ENCODE measurements around the gene PTPN13.

PTPN13 gene

DNA sequence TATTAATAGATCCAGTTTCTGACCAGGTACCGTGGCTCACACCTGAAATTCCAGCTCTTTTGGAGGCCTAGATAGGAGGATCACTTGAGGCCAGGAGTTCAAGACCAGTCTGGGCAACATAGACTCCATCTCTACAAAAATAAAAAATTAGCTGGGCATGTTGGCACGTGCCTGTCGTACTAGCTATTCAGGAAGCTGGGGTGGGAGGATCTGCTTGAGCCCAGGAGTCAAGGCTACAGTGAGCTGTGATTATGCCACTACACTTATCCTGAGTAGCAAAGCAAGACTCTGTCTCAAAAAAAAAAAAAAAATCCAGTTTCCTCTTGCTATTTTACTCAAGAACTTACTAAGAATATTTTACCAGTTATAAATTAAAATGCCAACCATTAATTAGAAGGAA, 163.4 kb downstream of the PTPN13 start:
- H4K8ac ChIP-seq (ENCODE audit: low read depth, low read length): no peak overlapping the region
- H3K4me3 ChIP-seq (ENCODE audit: low read length): no peak overlapping the region
- no peak overlapping the region for H2BK5ac ChIP-seq (ENCODE audit: low read length)
- H3K23ac ChIP-seq (ENCODE audit: low read length): no peak overlapping the region
- H3K79me1 ChIP-seq (ENCODE audit: low read length): no peaks in the 10 kb centered on the region
- no peak overlapping the region for H3K18ac ChIP-seq (ENCODE audit: low read length)
- no peak overlapping the region for H4K5ac ChIP-seq (ENCODE audit: low read length)
- H3K27ac ChIP-seq (ENCODE audit: low read depth, low read length): no peak overlapping the region
- no peak overlapping the region for H3K4me2 ChIP-seq (ENCODE audit: low read length)
- H3K27me3 ChIP-seq (ENCODE audit: insufficient read depth, low read length, poor library complexity): no peaks in the 10 kb centered on the region
- H3K4ac ChIP-seq (ENCODE audit: low read depth, low read length): no peak overlapping the region
- no peak overlapping the region for H3K9ac ChIP-seq (ENCODE audit: low read length)
- H3K4me1 ChIP-seq (ENCODE audit: control insufficient read depth, low read depth, low read length): no peaks in the 10 kb centered on the region
- no peaks in the 10 kb centered on the region for H3K79me2 ChIP-seq (ENCODE audit: control insufficient read depth, insufficient read depth, low read length)
- no peak overlapping the region for H2BK15ac ChIP-seq (replicated peaks; ENCODE audit: low read depth)
- no peak overlapping the region for H3K56ac ChIP-seq (ENCODE audit: low read length)
- DNase-seq: no peak
- no peaks in the 10 kb centered on the region for H3K36me3 ChIP-seq (ENCODE audit: control insufficient read depth, insufficient read depth, low read length)
- no peak overlapping the region for H2BK120ac ChIP-seq (ENCODE audit: low read depth, low read length)
- no CpG with 5 or more reads among the region's 3 CpGs for WGBS (ENCODE audit: extremely low coverage, insufficient coverage, low lambda C conversion rate)
- no peak overlapping the region for H2AK5ac ChIP-seq (ENCODE audit: low read length)

DNA sequence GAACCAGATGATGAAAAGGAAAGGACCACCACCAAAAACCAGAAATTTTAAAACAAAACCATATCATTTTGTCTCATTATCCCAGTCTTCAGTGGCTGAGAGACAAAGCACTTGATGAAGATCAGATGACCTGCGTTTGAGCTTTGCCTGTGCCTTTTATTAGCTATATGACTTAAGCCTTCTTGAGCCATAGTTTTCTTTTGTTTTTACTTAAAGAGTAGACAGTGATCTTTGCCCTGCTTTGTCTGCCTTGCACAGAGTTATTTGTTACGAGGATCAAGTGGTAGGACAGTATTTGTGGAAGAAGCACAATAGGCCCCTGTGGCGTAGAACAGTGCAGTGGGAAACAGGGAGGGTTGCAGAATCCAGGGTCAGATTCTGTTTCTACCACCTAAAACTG, 165.2 kb downstream of the PTPN13 start:
- Histone ChIP-seq H3K4ac (ENCODE audit: low read depth, low read length) (no peak overlapping the region), H3K27me3 (ENCODE audit: insufficient read depth, low read length, poor library complexity) (no peaks in the 10 kb centered on the region), H3K79me2 (ENCODE audit: control insufficient read depth, insufficient read depth, low read length) (no peaks in the 10 kb centered on the region), H2BK15ac (replicated peaks; ENCODE audit: low read depth) (no peak overlapping the region), H3K27ac (ENCODE audit: low read depth, low read length) (no peak overlapping the region), H2AK5ac (ENCODE audit: low read length) (no peak overlapping the region), H2BK5ac (ENCODE audit: low read length) (no peak overlapping the region), H3K4me3 (ENCODE audit: low read length) (no peak overlapping the region), H3K56ac (ENCODE audit: low read length) (no peak overlapping the region), H3K4me1 (ENCODE audit: control insufficient read depth, low read depth, low read length) (no peaks in the 10 kb centered on the region), H3K36me3 (ENCODE audit: control insufficient read depth, insufficient read depth, low read length) (no peaks in the 10 kb centered on the region), H4K5ac (ENCODE audit: low read length) (no peak overlapping the region), H3K23ac (ENCODE audit: low read length) (no peak overlapping the region), H4K8ac (ENCODE audit: low read depth, low read length) (no peak overlapping the region), H3K4me2 (ENCODE audit: low read length) (no peak overlapping the region), H3K9ac (ENCODE audit: low read length) (no peak overlapping the region), H3K79me1 (ENCODE audit: low read length) (no peaks in the 10 kb centered on the region), H3K18ac (ENCODE audit: low read length) (no peak overlapping the region), H2BK120ac (ENCODE audit: low read depth, low read length) (no peak overlapping the region)
- WGBS (ENCODE audit: extremely low coverage, insufficient coverage, low lambda C conversion rate): no CpG with 5 or more reads among the region's 3 CpGs
- DNase-seq: no peak

DNA sequence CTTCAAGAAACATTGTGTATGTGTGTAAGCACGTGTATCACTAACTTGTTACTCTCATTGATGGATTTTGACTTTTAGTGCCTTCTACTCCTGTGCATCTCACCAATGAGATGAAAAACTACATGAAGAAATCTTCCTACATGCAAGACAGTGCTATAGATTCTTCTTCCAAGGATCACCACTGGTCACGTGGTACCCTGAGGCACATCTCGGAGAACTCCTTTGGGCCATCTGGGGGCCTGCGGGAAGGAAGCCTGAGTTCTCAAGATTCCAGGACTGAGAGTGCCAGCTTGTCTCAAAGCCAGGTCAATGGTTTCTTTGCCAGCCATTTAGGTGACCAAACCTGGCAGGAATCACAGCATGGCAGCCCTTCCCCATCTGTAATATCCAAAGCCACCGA, 168.5 kb downstream of the PTPN13 start:
- WGBS (ENCODE audit: extremely low coverage, insufficient coverage, low lambda C conversion rate): no CpG with 5 or more reads among the region's 5 CpGs
- Histone ChIP-seq H2AK5ac (ENCODE audit: low read length) (no peak overlapping the region), H2BK15ac (replicated peaks; ENCODE audit: low read depth) (no peak overlapping the region), H3K23ac (ENCODE audit: low read length) (no peak overlapping the region), H3K27me3 (ENCODE audit: insufficient read depth, low read length, poor library complexity) (no peaks in the 10 kb centered on the region), H3K36me3 (ENCODE audit: control insufficient read depth, insufficient read depth, low read length) (no peaks in the 10 kb centered on the region), H3K4me2 (ENCODE audit: low read length) (no peak overlapping the region), H3K4me3 (ENCODE audit: low read length) (no peak overlapping the region), H3K9ac (ENCODE audit: low read length) (no peak overlapping the region), H3K79me2 (ENCODE audit: control insufficient read depth, insufficient read depth, low read length) (no peaks in the 10 kb centered on the region), H3K56ac (ENCODE audit: low read length) (no peak overlapping the region), H3K79me1 (ENCODE audit: low read length) (no peaks in the 10 kb centered on the region), H3K4ac (ENCODE audit: low read depth, low read length) (no peak overlapping the region), H4K5ac (ENCODE audit: low read length) (no peak overlapping the region), H3K27ac (ENCODE audit: low read depth, low read length) (no peak overlapping the region), H3K4me1 (ENCODE audit: control insufficient read depth, low read depth, low read length) (no peaks in the 10 kb centered on the region), H2BK5ac (ENCODE audit: low read length) (no peak overlapping the region), H3K18ac (ENCODE audit: low read length) (no peak overlapping the region), H4K8ac (ENCODE audit: low read depth, low read length) (no peak overlapping the region), H2BK120ac (ENCODE audit: low read depth, low read length) (no peak overlapping the region)
- no peak for DNase-seq

DNA sequence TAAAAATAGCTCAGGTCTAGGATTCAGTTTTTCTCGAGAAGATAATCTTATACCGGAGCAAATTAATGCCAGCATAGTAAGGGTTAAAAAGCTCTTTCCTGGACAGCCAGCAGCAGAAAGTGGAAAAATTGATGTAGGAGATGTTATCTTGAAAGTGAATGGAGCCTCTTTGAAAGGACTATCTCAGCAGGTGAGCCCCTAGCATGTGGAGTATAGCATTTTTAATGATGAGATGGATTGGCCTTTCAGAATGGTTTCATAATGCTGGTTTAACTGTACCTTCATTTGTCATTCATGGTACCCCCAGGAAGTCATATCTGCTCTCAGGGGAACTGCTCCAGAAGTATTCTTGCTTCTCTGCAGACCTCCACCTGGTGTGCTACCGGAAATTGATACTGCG, 175.7 kb downstream of the PTPN13 start:
- Histone ChIP-seq H4K8ac (ENCODE audit: low read depth, low read length) (no peak overlapping the region), H3K23ac (ENCODE audit: low read length) (no peak overlapping the region), H3K9ac (ENCODE audit: low read length) (no peak overlapping the region), H2BK5ac (ENCODE audit: low read length) (no peak overlapping the region), H2BK15ac (replicated peaks; ENCODE audit: low read depth) (no peak overlapping the region), H3K27me3 (ENCODE audit: insufficient read depth, low read length, poor library complexity) (no peaks in the 10 kb centered on the region), H2AK5ac (ENCODE audit: low read length) (no peak overlapping the region), H3K4ac (ENCODE audit: low read depth, low read length) (no peak overlapping the region), H3K56ac (ENCODE audit: low read length) (no peak overlapping the region), H3K79me2 (ENCODE audit: control insufficient read depth, insufficient read depth, low read length) (no peaks in the 10 kb centered on the region), H4K5ac (ENCODE audit: low read length) (no peak overlapping the region), H3K4me3 (ENCODE audit: low read length) (no peak overlapping the region), H2BK120ac (ENCODE audit: low read depth, low read length) (no peak overlapping the region), H3K27ac (ENCODE audit: low read depth, low read length) (no peak overlapping the region), H3K4me2 (ENCODE audit: low read length) (no peak overlapping the region), H3K36me3 (ENCODE audit: control insufficient read depth, insufficient read depth, low read length) (no peaks in the 10 kb centered on the region), H3K4me1 (ENCODE audit: control insufficient read depth, low read depth, low read length) (no peaks in the 10 kb centered on the region), H3K79me1 (ENCODE audit: low read length) (no peaks in the 10 kb centered on the region), H3K18ac (ENCODE audit: low read length) (no peak overlapping the region)
- no peak for DNase-seq
- WGBS (ENCODE audit: extremely low coverage, insufficient coverage, low lambda C conversion rate): no CpG with 5 or more reads among the region's 4 CpGs

DNA sequence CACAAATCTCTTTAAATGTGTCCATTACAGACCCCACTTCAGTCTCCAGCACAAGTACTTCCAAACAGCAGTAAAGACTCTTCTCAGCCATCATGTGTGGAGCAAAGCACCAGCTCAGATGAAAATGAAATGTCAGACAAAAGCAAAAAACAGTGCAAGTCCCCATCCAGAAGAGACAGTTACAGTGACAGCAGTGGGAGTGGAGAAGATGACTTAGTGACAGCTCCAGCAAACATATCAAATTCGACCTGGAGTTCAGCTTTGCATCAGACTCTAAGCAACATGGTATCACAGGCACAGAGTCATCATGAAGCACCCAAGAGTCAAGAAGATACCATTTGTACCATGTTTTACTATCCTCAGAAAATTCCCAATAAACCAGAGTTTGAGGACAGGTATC, 177.0 kb downstream of the PTPN13 start:
- no peak overlapping the region for H3K18ac ChIP-seq (ENCODE audit: low read length)
- H3K23ac ChIP-seq (ENCODE audit: low read length): no peak overlapping the region
- no peak overlapping the region for H3K56ac ChIP-seq (ENCODE audit: low read length)
- no peaks in the 10 kb centered on the region for H3K27me3 ChIP-seq (ENCODE audit: insufficient read depth, low read length, poor library complexity)
- H4K5ac ChIP-seq (ENCODE audit: low read length): no peak overlapping the region
- no peak overlapping the region for H3K9ac ChIP-seq (ENCODE audit: low read length)
- no peak overlapping the region for H4K8ac ChIP-seq (ENCODE audit: low read depth, low read length)
- H3K36me3 ChIP-seq (ENCODE audit: control insufficient read depth, insufficient read depth, low read length): no peaks in the 10 kb centered on the region
- H2BK120ac ChIP-seq (ENCODE audit: low read depth, low read length): no peak overlapping the region
- DNase-seq: no peak
- no peak overlapping the region for H2BK15ac ChIP-seq (replicated peaks; ENCODE audit: low read depth)
- no peak overlapping the region for H2AK5ac ChIP-seq (ENCODE audit: low read length)
- H3K4me2 ChIP-seq (ENCODE audit: low read length): no peak overlapping the region
- H3K27ac ChIP-seq (ENCODE audit: low read depth, low read length): no peak overlapping the region
- no peak overlapping the region for H2BK5ac ChIP-seq (ENCODE audit: low read length)
- H3K4ac ChIP-seq (ENCODE audit: low read depth, low read length): no peak overlapping the region
- no peaks in the 10 kb centered on the region for H3K79me1 ChIP-seq (ENCODE audit: low read length)
- no peak overlapping the region for H3K4me3 ChIP-seq (ENCODE audit: low read length)
- no peaks in the 10 kb centered on the region for H3K79me2 ChIP-seq (ENCODE audit: control insufficient read depth, insufficient read depth, low read length)
- WGBS (ENCODE audit: extremely low coverage, insufficient coverage, low lambda C conversion rate): no CpG with 5 or more reads among the region's 1 CpG
- no peaks in the 10 kb centered on the region for H3K4me1 ChIP-seq (ENCODE audit: control insufficient read depth, low read depth, low read length)

DNA sequence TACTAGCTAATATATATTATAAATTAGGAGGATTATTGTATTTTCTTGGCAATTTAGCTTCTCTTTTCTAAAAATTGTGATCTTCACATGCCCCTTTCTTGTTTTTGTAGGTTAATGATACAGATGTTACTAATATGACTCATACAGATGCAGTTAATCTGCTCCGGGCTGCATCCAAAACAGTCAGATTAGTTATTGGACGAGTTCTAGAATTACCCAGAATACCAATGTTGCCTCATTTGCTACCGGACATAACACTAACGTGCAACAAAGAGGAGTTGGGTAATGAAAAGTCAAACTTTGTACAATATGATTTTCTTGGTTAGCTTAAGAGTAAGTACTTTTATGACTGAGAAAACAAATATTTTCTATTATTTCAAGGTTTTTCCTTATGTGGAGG, 180.9 kb downstream of the PTPN13 start:
- H3K79me1 ChIP-seq (ENCODE audit: low read length): no peaks in the 10 kb centered on the region
- no peak overlapping the region for H4K8ac ChIP-seq (ENCODE audit: low read depth, low read length)
- H2BK15ac ChIP-seq (replicated peaks; ENCODE audit: low read depth): no peak overlapping the region
- no peak overlapping the region for H2BK120ac ChIP-seq (ENCODE audit: low read depth, low read length)
- no peaks in the 10 kb centered on the region for H3K27me3 ChIP-seq (ENCODE audit: insufficient read depth, low read length, poor library complexity)
- no peak overlapping the region for H3K9ac ChIP-seq (ENCODE audit: low read length)
- no peak overlapping the region for H3K23ac ChIP-seq (ENCODE audit: low read length)
- no peak overlapping the region for H3K4me2 ChIP-seq (ENCODE audit: low read length)
- no peak overlapping the region for H2BK5ac ChIP-seq (ENCODE audit: low read length)
- H3K79me2 ChIP-seq (ENCODE audit: control insufficient read depth, insufficient read depth, low read length): no peaks in the 10 kb centered on the region
- no peak overlapping the region for H4K5ac ChIP-seq (ENCODE audit: low read length)
- H3K27ac ChIP-seq (ENCODE audit: low read depth, low read length): no peak overlapping the region
- no peak overlapping the region for H3K56ac ChIP-seq (ENCODE audit: low read length)
- no peaks in the 10 kb centered on the region for H3K36me3 ChIP-seq (ENCODE audit: control insufficient read depth, insufficient read depth, low read length)
- no peak overlapping the region for H2AK5ac ChIP-seq (ENCODE audit: low read length)
- no peak for DNase-seq
- WGBS (ENCODE audit: extremely low coverage, insufficient coverage, low lambda C conversion rate): no CpG with 5 or more reads among the region's 4 CpGs
- H3K4me1 ChIP-seq (ENCODE audit: control insufficient read depth, low read depth, low read length): no peaks in the 10 kb centered on the region
- H3K4me3 ChIP-seq (ENCODE audit: low read length): no peak overlapping the region
- no peak overlapping the region for H3K18ac ChIP-seq (ENCODE audit: low read length)
- no peak overlapping the region for H3K4ac ChIP-seq (ENCODE audit: low read depth, low read length)
